OCI-LY3 (cell line): ENCODE results near the gene CISD3.
A peak's percentile ranks its signal among the peaks of the same experiment; 100 is the strongest.

Experiments used
- H2AFZ ChIP-seq: fragments of 200-600, 300-600 bp; shearing (Covaris generic); 2 replicates; pipeline ENCODE4 v1.6.0; 2014; ENCODE audit warnings: antibody characterized with exemption, low read depth, low read length
- H3K27ac ChIP-seq: fragments of 200-600, 300-600 bp; sonication (generic); 2 replicates; pipeline ENCODE4 v1.5.1; 2014; ENCODE audit warnings: mild to moderate bottlenecking, low read length, moderate library complexity, mixed read lengths
- H3K27me3 ChIP-seq: fragments of 200-600, 300-600 bp; sonication (generic); 2 replicates; pipeline ENCODE4 v1.6.1; 2014; ENCODE audit warnings: low read depth, low read length, mixed read lengths
- H3K36me3 ChIP-seq: fragments of 200-600, 300-600 bp; sonication (generic); replicated peaks from 2 replicates; pipeline ENCODE3; 2014; ENCODE audit warnings: low read depth, low read length, mixed read lengths
- H3K4me1 ChIP-seq: fragments of 300-600, 200-600 bp; sonication (generic); 2 replicates; pipeline ENCODE4 v1.6.1; 2014; ENCODE audit warnings: low read length, mixed read lengths
- H3K4me2 ChIP-seq: fragments of 200-600, 300-600 bp; sonication (generic); 2 replicates; pipeline ENCODE4 v1.6.1; 2014; ENCODE audit warnings: low read length, mixed read lengths
- H3K4me3 ChIP-seq: fragments of 300-600, 200-600 bp; sonication (generic); 2 replicates; pipeline ENCODE4 v1.5.1; 2014; ENCODE audit warnings: antibody characterized with exemption, mild to moderate bottlenecking, low read length, moderate library complexity
- H3K79me2 ChIP-seq: fragments of 300-600, 200-600 bp; shearing (Covaris generic); 2 replicates; pipeline ENCODE4 v1.6.1; 2014; ENCODE audit warnings: mild to moderate bottlenecking, low read length, mixed read lengths
- H3K9ac ChIP-seq: fragments of 300-600, 200-600 bp; shearing (Covaris generic); 2 replicates; pipeline ENCODE4 v1.6.0; 2014; ENCODE audit warnings: mild to moderate bottlenecking, low read length, moderate library complexity
- H3K9me3 ChIP-seq: fragments of 200-600, 300-600 bp; shearing (Covaris generic); 2 replicates; pipeline ENCODE4 v1.6.1; 2014; ENCODE audit warnings: low read length, mixed read lengths; ENCODE audit not compliant: insufficient read depth
- H4K20me1 ChIP-seq: fragments of 200-600, 300-600 bp; sonication (generic); 2 replicates; pipeline ENCODE4 v1.6.1; 2016; ENCODE audit warnings: low read length, mixed read lengths; ENCODE audit not compliant: insufficient read depth
- CTCF ChIP-seq: fragments of 200-600, 300-600 bp; sonication (generic); IDR thresholded peaks from 2 replicates; pipeline ENCODE4 v1.5.1; 2014; ENCODE audit warnings: antibody characterized with exemption, low read length, low read depth
- EZH2phosphoT487 ChIP-seq: fragments of 200-600 bp; shearing (Covaris generic); IDR thresholded peaks from 2 replicates; pipeline ENCODE4 v1.6.1; 2018; ENCODE audit warnings: antibody characterized with exemption, mixed run types, low read depth

The CISD3 gene

DNA sequence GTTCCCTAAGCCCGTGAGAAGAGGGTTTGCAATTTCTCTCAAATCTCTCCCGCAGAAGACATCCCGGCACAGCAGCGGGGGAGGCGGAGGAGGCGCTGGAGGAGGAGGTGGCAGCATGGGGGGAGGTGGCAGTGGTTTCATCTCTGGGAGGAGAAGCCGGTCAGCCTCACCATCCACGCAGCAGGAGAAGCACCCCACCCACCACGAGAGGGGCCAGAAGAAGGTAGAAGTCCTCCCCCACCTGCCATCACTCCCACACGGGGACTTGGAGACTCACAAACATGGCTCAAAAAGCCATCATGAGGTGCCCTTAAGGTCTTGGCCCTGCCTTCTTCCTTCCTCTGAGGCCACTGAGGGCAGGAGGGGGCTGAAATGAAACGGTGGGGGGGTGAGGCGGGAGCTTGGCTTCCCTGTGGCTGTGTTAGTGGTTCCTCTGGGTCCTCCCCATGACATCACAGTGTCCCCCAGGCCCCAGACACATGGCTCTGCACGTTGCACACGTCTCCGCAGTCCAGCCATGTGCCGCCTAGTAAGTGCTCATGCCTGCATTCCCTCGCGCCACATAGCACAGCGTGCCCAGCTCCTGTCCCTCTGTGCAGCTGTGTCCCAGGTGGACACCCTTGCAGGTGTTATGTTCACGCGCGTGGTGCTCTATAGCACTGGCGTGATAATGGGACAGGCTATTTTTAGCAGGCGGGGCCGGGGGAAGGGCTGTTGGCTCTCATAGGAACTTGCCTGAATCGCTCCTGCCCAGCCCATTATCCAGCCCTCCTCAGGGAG, 18.2 kb upstream of the CISD3 start:
- Histone ChIP-seq H3K4me3 (no peak overlapping the region), H3K4me2 (no peak overlapping the region), H3K4me1 (peaks cover 20% of the 10 kb centered on the region), H2AFZ (no peak overlapping the region), H3K36me3 (peaks cover 81% of the 10 kb centered on the region), H3K79me2 (peaks cover 34% of the 10 kb centered on the region), H3K27me3 (no peaks in the 10 kb centered on the region), H3K27ac (no peak overlapping the region), H4K20me1 (peaks cover 19% of the 10 kb centered on the region), H3K9me3 (no peaks in the 10 kb centered on the region), H3K9ac (no peak overlapping the region)
- TF ChIP-seq EZH2phosphoT487 (no peak), CTCF (no peak)

DNA sequence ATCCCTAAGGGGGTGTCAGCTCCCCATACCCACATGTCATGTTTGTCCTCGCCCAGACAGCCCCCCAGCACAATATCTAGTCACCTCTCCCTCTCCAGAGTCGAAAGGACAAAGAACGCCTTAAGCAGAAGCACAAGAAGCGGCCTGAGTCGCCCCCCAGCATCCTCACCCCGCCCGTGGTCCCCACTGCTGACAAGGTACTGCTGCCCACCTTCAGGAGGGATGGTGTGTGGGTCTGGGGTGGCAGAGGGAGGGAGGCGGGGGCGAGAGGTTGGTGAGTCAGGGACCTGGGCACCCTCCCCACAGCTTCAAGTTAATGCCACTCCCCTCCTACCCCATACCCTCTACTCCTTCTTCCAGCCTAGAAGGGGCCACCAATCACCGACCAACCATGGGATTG, 17.5 kb upstream of the CISD3 start:
- no peaks in the 10 kb centered on the region for H3K27me3 ChIP-seq
- H2AFZ ChIP-seq, result no peak overlapping the region
- H3K36me3 ChIP-seq, result peaks cover 81% of the 10 kb centered on the region
- no peak for TF ChIP-seq CTCF
- no peak for TF ChIP-seq EZH2phosphoT487
- H4K20me1 ChIP-seq, result peaks cover 13% of the 10 kb centered on the region
- H3K27ac ChIP-seq, result no peak overlapping the region
- no peak overlapping the region for H3K9ac ChIP-seq
- H3K4me1 ChIP-seq, result peaks cover 15% of the 10 kb centered on the region
- H3K4me2 ChIP-seq, result no peak overlapping the region
- H3K79me2 ChIP-seq, result peaks cover 27% of the 10 kb centered on the region
- no peaks in the 10 kb centered on the region for H3K9me3 ChIP-seq
- no peak overlapping the region for H3K4me3 ChIP-seq

DNA sequence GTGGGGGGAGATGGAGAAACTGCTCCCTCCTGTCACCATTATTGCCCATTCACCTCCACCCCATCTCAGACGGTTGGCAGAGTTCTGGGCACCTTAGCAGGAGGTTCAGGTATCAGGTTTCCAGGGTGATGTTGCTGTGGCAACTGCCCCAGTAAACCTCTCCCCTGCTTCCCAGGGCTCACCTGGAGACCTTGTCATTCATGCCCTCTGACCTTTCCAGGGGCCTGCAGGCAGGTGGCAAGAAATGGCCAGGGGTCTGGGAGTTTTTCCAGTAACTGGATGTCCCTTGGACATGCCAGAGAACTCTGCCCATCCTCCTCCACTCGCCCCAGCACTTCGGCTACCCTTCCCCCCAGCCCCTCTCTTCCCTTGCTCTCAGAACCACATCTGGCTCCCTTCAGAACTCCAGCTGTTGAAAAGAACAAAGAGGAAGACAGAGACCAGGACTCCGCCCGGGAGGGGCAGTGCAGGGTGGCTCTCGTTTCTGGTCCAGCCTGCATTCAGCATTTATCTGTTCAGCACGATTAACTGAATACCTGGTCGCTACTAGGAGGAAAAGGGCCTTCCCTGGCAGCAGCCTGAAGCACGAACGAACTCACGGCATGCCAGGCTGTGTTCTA, 16.6 kb upstream of the CISD3 start:
- Histone ChIP-seq H3K4me1 (peaks cover 15% of the 10 kb centered on the region), H3K27me3 (no peaks in the 10 kb centered on the region), H3K27ac (no peak overlapping the region), H3K4me2 (no peak overlapping the region), H3K9me3 (no peaks in the 10 kb centered on the region), H3K9ac (no peak overlapping the region), H3K79me2 (peaks cover 18% of the 10 kb centered on the region), H2AFZ (no peak overlapping the region), H4K20me1 (peaks cover 9% of the 10 kb centered on the region), H3K4me3 (no peak overlapping the region), H3K36me3 (peaks cover 76% of the 10 kb centered on the region)
- TF ChIP-seq CTCF (no peak), EZH2phosphoT487 (no peak)

DNA sequence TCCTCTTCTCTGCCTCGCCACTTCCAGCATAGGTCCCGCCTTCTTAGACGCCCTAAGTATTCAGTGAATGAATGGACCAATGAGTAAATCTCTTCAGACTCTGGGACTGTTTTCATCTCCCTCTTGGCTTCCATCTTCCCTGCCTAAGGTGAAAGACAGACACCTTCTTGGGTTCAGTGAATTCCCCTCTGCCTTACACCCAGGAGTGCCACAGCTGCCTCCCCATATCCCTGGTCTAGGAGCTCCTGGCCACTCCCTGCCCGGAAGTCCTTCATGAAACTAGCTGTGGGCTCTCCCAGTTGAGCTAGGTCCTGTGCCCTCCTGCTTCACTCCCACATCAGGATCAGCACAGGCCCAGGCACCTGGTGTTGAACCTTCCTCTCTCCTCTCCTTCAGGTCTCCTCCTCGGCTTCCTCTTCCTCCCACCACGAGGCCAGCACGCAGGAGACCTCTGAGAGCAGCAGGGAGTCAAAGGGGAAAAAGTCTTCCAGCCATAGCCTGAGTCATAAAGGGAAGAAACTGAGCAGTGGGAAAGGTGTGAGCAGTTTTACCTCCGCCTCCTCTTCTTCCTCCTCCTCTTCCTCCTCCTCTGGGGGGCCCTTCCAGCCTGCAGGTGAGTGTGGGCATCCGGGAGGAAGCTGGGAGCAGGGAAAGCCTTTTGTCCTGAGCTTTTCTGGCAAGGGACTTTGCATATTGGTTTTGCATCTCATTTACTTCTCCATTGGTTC, 14.8 kb upstream of the CISD3 start:
- H3K79me2 ChIP-seq, result no peaks in the 10 kb centered on the region
- H3K27ac ChIP-seq, result peak overlapping the region; percentile 34
- TF ChIP-seq CTCF (no peak), EZH2phosphoT487 (no peak)
- H2AFZ ChIP-seq, result no peak overlapping the region
- peaks cover 15% of the 10 kb centered on the region for H3K4me1 ChIP-seq
- H3K27me3 ChIP-seq, result no peaks in the 10 kb centered on the region
- H3K4me3 ChIP-seq, result no peak overlapping the region
- H4K20me1 ChIP-seq, result peaks cover 4% of the 10 kb centered on the region
- no peaks in the 10 kb centered on the region for H3K9me3 ChIP-seq
- peaks cover 71% of the 10 kb centered on the region for H3K36me3 ChIP-seq
- no peak overlapping the region for H3K9ac ChIP-seq
- peak overlapping the region; percentile 19; the same call in 1 of the 2 replicates for H3K4me2 ChIP-seq
